GM23248 (cell line): ENCODE measurements around the gene PET100.

Experiments
- EZH2 ChIP-seq: fragments of 200-600 bp; sonication (generic); IDR thresholded peaks from 2 replicates; pipeline ENCODE4 v1.6.1; 2018; ENCODE audit warnings: antibody characterized with exemption, mild to moderate bottlenecking; ENCODE audit not compliant: insufficient read depth, poor library complexity, severe bottlenecking
- EZH2phosphoT487 ChIP-seq: fragments of 200-600 bp; sonication (generic); IDR thresholded peaks from 2 replicates; pipeline ENCODE4 v1.6.1; 2018; ENCODE audit warnings: antibody characterized with exemption, moderate library complexity, mild to moderate bottlenecking, low read depth; ENCODE audit not compliant: insufficient read depth

DNA sequence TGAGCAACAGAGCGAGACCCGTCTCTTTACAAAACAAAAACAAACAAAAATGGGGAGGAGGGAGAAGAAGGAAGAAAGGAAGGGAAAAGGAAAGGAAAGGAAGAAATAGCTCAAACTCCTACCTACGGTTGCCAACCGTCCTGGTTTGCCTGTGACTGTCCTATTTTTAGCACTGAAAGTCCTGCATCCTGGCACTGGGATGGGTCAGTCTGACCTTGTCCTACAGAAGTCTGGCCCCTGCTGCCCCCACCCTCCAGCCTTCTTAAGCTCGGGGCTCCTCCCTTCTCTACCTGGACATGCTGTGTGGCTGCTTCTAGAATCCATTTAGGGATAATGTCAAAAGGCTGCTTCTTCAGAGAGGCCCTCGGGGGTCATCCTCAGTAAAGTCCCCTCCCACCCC is 6.1 kb downstream of the PET100 start:
- TF ChIP-seq EZH2 (no peak), EZH2phosphoT487 (no peak)
